Panc1 (cell line): Measurements from ENCODE around the gene MACROD2. TPM values are rescaled to one million over a fixed set of nuclear protein-coding genes. Genes with fewer than 3 reads are reported as not detected.

Experiments used
- ATAC-seq: fragments of 200-7000 bp; cut with Tn5 transposase; 2 replicates; pipeline ENCODE4 v1.9.1; 2020; ENCODE audit warnings: mild to moderate bottlenecking, moderate library complexity
- BruUV-seq: library from RNA; stranded (reverse); fragments of 400-500 nt; replicated peaks from 2 replicates; lab custom pipeline; 2021; lab: Mats Ljungman, UMichigan
- CTCF ChIA-PET: fragments of 300-600 bp; sonication (Branson Sonifier 250); formaldehyde crosslinking; loops from one replicate; lab custom pipeline; 2022; ENCODE audit warnings: antibody characterized with exemption; lab: Charles Lee
- POLR2A ChIA-PET: fragments of 300-600 bp; sonication (Branson Sonifier 250); formaldehyde crosslinking; loops from one replicate; lab custom pipeline; 2022; ENCODE audit warnings: antibody characterized with exemption; lab: Charles Lee
- DNase-seq: peaks from one replicate; pipeline ENCODE4 v3.0.0-alpha.2; 2010; ENCODE audit warnings: low read depth, low spot score
- H3K27ac ChIP-seq: 2 replicates; pipeline ENCODE4 v1.5.1; 2011; ENCODE audit warnings: mild to moderate bottlenecking, low read length, inconsistent platforms
- H3K27me3 ChIP-seq: fragments of 200-500 bp; sonication (Bioruptor generic); 2 replicates; pipeline ENCODE4 v1.6.0; 2014; ENCODE audit warnings: low read length, inconsistent platforms; ENCODE audit not compliant: control insufficient read depth, insufficient read depth
- H3K36me3 ChIP-seq: fragments of 200-500 bp; sonication (Bioruptor generic); 2 replicates; pipeline ENCODE4 v1.5.1; 2014; ENCODE audit warnings: inconsistent platforms, mild to moderate bottlenecking, low read length, moderate library complexity; ENCODE audit not compliant: control insufficient read depth, insufficient read depth
- H3K4me1 ChIP-seq: 2 replicates; pipeline ENCODE4 v1.5.1; 2011; ENCODE audit warnings: inconsistent platforms, mild to moderate bottlenecking, low read length, moderate library complexity; ENCODE audit not compliant: control insufficient read depth, insufficient read depth
- H3K4me3 ChIP-seq, 2 experiments: 2 replicates each; pipeline ENCODE4 v1.5.1; 2011 to 2012; ENCODE audit warnings: low read depth in 2 of 2, low read length in 2 of 2, mild to moderate bottlenecking in 2 of 2, inconsistent platforms in 1 of 2, moderate library complexity in 1 of 2
- H3K9me3 ChIP-seq: fragments of 200-500 bp; sonication (Bioruptor generic); 2 replicates; pipeline ENCODE4 v1.5.1; 2014; ENCODE audit warnings: low read depth, mild to moderate bottlenecking, inconsistent platforms, low read length, moderate library complexity; ENCODE audit not compliant: control insufficient read depth, insufficient read depth
- CTCF ChIP-seq: fragments of 450-650 bp; IDR thresholded peaks from 2 replicates; pipeline ENCODE4 v1.5.1; 2017; ENCODE audit warnings: mild to moderate bottlenecking
- POLR2AphosphoS5 ChIP-seq: IDR thresholded peaks from 2 replicates; pipeline ENCODE4 v1.6.1; 2012; ENCODE audit warnings: mild to moderate bottlenecking, low read depth, low read length, moderate library complexity
- REST ChIP-seq, 2 experiments: IDR thresholded peaks; 2 replicates each; pipeline ENCODE4 v1.6.1; 2011 to 2012; ENCODE audit warnings: low read depth in 2 of 2, control low read depth in 1 of 2, low read length in 1 of 2, mild to moderate bottlenecking in 1 of 2, moderate library complexity in 1 of 2; ENCODE audit not compliant: insufficient read depth in 1 of 2
- SIN3A ChIP-seq: IDR thresholded peaks from 2 replicates; pipeline ENCODE4 v1.6.1; 2012; ENCODE audit warnings: low read depth, mild to moderate bottlenecking, low read length, moderate library complexity, borderline replicate concordance; ENCODE audit not compliant: insufficient read depth
- TCF7L2 ChIP-seq: IDR thresholded peaks from 2 replicates; pipeline ENCODE4 v1.6.1; 2011; ENCODE audit warnings: mild to moderate bottlenecking, low read depth, low read length, inconsistent platforms
- in situ Hi-C: cut with HindIII; loops from 2 replicates; pipeline ENCODE4 v1.10.0; 2016; ENCODE audit warnings: low sequenced_read_pairs, low pct_unique_long_range_greater_than_20kb
- intact Hi-C: fragments of 100-400 bp; cut with micrococcal nuclease; formaldehyde crosslinking; loops from one replicate; pipeline ENCODE4 v1.10.0; 2022; ENCODE audit not compliant: unreplicated experiment
- total RNA-seq: library from RNA; stranded (reverse); gene quantifications from one replicate; pipeline ENCODE4 v1.2.1, GENCODE V29; 2021; ENCODE audit not compliant: unreplicated experiment

MACROD2 gene
- total RNA-seq, 1 experiment from 2014 or later: 1.2 TPM

GRCh38 chr20:14698125-14698524 lies 702.8 kb downstream of the MACROD2 start:
- Histone ChIP-seq H3K27ac (no peak overlapping the region), H3K4me1 (no peaks in the 10 kb centered on the region), H3K27me3 (no peaks in the 10 kb centered on the region), H3K36me3 (no peaks in the 10 kb centered on the region), H3K4me3 (no peak overlapping the region), H3K9me3 (no peaks in the 10 kb centered on the region)
- no peak for ATAC-seq
- no peak for DNase-seq
- CTCF ChIA-PET: no interaction called here
- intact Hi-C loops (no loop called here), in situ Hi-C loops (no loop called here)
- TF ChIP-seq POLR2AphosphoS5: no peak
- TF ChIP-seq SIN3A: no peak
- POLR2A ChIA-PET: no interaction called here
- no TSS peak for BruUV-seq

- no peak for DNase-seq
- in situ Hi-C loops: no loop called here
- Histone ChIP-seq H3K27ac (no peak overlapping the region), H3K36me3 (no peaks in the 10 kb centered on the region), H3K9me3 (no peaks in the 10 kb centered on the region), H3K4me3 (no peak overlapping the region), H3K27me3 (no peaks in the 10 kb centered on the region), H3K4me1 (no peaks in the 10 kb centered on the region)
- TF ChIP-seq REST (IDR thresholded peaks at IDR 0.05; ENCODE audit: insufficient read depth in 1 of 2, low read depth in 2 of 2, low read length in 1 of 2) (no peak), SIN3A (no peak), TCF7L2 (no peak), POLR2AphosphoS5 (no peak), CTCF (no peak)
- intact Hi-C loops: no loop called here
- no TSS peak for BruUV-seq
- ChIA-PET CTCF (no interaction called here), POLR2A (no interaction called here)
- ATAC-seq: no peak
These were observed 703.5 kb downstream of the MACROD2 start for GRCh38 chr20:14698605-14699373.

- CTCF ChIA-PET: no interaction called here
- DNase-seq (no peak), ATAC-seq (no peak)
- Histone ChIP-seq H3K27me3 (no peaks in the 10 kb centered on the region), H3K4me1 (no peaks in the 10 kb centered on the region), H3K9me3 (no peaks in the 10 kb centered on the region), H3K4me3 (no peak overlapping the region), H3K36me3 (no peaks in the 10 kb centered on the region), H3K27ac (no peak overlapping the region)
- intact Hi-C loops: no loop called here
- in situ Hi-C loops: no loop called here
- TF ChIP-seq POLR2AphosphoS5 (no peak), REST (IDR thresholded peaks at IDR 0.05; ENCODE audit: insufficient read depth in 1 of 2, low read depth in 2 of 2, low read length in 1 of 2) (no peak), SIN3A (no peak), TCF7L2 (no peak), CTCF (no peak)
- POLR2A ChIA-PET: no interaction called here
- no TSS peak for BruUV-seq
These were observed 705.3 kb downstream of the MACROD2 start for GRCh38 chr20:14700639-14700960.
